Fibroblast of lung (primary cell): ENCODE data around the gene TSPAN19. TPM values are rescaled to one million over a fixed set of nuclear protein-coding genes. Genes with fewer than 3 reads are reported as not detected.

Source experiments
- DNase-seq, 2 donors: peaks; one replicate each; pipeline versions ENCODE4 v3.0.0 to v3.0.0-alpha.2; 2010; ENCODE audit warnings: low read depth in 2 of 2
- H2AFZ ChIP-seq: 2 replicates; pipeline ENCODE4 v1.5.1; 2012; ENCODE audit warnings: low read length, control low read depth, inconsistent platforms
- H3K27ac ChIP-seq: 2 replicates; pipeline ENCODE4 v1.5.1; 2011; ENCODE audit warnings: low read length, control low read depth; ENCODE audit not compliant: insufficient read depth
- H3K27me3 ChIP-seq: 2 replicates; pipeline ENCODE4 v1.5.1; 2011; ENCODE audit warnings: mild to moderate bottlenecking, low read length; ENCODE audit not compliant: control insufficient read depth, insufficient read depth
- H3K36me3 ChIP-seq: 2 replicates; pipeline ENCODE4 v1.5.1; 2011; ENCODE audit warnings: low read length; ENCODE audit not compliant: control insufficient read depth, insufficient read depth
- H3K4me1 ChIP-seq: 2 replicates; pipeline ENCODE4 v1.5.1; 2011; ENCODE audit warnings: low read length; ENCODE audit not compliant: control insufficient read depth, insufficient read depth; ENCODE audit errors: extremely low read depth
- H3K4me2 ChIP-seq: 2 replicates; pipeline ENCODE4 v1.5.1; 2011; ENCODE audit warnings: low read length, control low read depth; ENCODE audit not compliant: insufficient read depth; ENCODE audit errors: extremely low read depth
- H3K4me3 ChIP-seq, 4 experiments: fragments of 200-600 bp in 1 of 4; sonication (generic) in 1 of 4; replicated peaks in 1 of 4; 2 replicates each; pipeline ENCODE4 v1.5.1; 2011 to 2016; ENCODE audit warnings: low read length in 4 of 4, low read depth in 3 of 4, mild to moderate bottlenecking in 3 of 4, control low read depth in 2 of 4, inconsistent platforms in 1 of 4, mixed read lengths in 1 of 4; ENCODE audit not compliant: insufficient read depth in 1 of 4; ENCODE audit errors: control extremely low read depth in 1 of 4
- H3K79me2 ChIP-seq: 2 replicates; pipeline ENCODE4 v1.5.1; 2012; ENCODE audit warnings: mild to moderate bottlenecking, low read length, inconsistent platforms; ENCODE audit not compliant: control insufficient read depth, insufficient read depth
- H3K9ac ChIP-seq: 2 replicates; pipeline ENCODE4 v1.5.1; 2011; ENCODE audit warnings: mild to moderate bottlenecking, low read length, control low read depth; ENCODE audit not compliant: insufficient read depth
- H3K9me3 ChIP-seq: 2 replicates; pipeline ENCODE4 v1.5.1; 2012; ENCODE audit warnings: low read depth, low read length; ENCODE audit not compliant: control insufficient read depth, insufficient read depth
- H4K20me1 ChIP-seq: 2 replicates; pipeline ENCODE4 v1.5.1; 2011; ENCODE audit warnings: low read length; ENCODE audit not compliant: control insufficient read depth, insufficient read depth; ENCODE audit errors: extremely low read depth
- EZH2 ChIP-seq: IDR thresholded peaks from 2 replicates; pipeline ENCODE4 v1.5.1; 2012; ENCODE audit warnings: low read length, control low read depth, mild to moderate bottlenecking; ENCODE audit errors: missing control alignments
- polyA plus RNA-seq, 2 donors: library from polyadenylated mRNA; depleted of rRNA in 1 of 2; stranded (reverse) in 1 of 2; unstranded in 1 of 2; fragments of >200 nt; gene quantifications; 2 replicates each; pipeline ENCODE4 v1.2.1, GENCODE V29; 2011 to 2012; ENCODE audit warnings: missing spikeins in 1 of 2
- total RNA-seq: library from RNA; depleted of rRNA; stranded (reverse); fragments of >200 nt; gene quantifications from 2 replicates; pipeline ENCODE4 v1.2.1, GENCODE V29; 2014
- TF ChIP-seq, protein P1 (sequence below), 2 donors: IDR thresholded peaks in 1 of 2; conservative IDR thresholded peaks in 1 of 2; 1 replicate in 1 of 2; 2 replicates in 1 of 2; pipeline ENCODE4 v1.5.1; 2011 to 2012; ENCODE audit warnings: low read length in 2 of 2, control low read depth in 1 of 2, inconsistent platforms in 1 of 2, low read depth in 1 of 2, mild to moderate bottlenecking in 1 of 2

Gene TSPAN19
- total and polyA plus RNA-seq, 2 donors (not counting 1 experiment from before 2014, with no cell fraction given): not detected

DNA sequence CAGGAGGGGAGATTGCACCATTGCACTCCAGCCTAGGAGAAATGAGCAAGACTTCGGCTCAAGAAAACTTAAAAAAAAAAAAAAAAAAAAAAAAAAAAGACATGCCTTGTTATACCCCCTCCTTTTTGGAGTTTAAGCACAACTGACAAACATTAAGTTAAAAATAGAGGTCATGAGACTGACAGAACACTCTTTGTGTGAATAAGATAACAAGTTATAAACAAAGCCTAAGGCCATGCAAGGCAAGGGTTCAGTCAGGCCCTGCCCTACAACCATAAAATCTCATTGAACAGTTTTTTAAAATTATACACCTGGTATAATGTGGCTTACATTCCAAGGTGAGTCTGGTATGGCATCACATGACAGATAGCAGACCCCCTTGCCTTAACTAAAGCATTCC is 39.3 kb downstream of the TSPAN19 start:
- Histone ChIP-seq H3K4me3 (no peak overlapping the region), H3K36me3 (no peaks in the 10 kb centered on the region), H3K27me3 (no peaks in the 10 kb centered on the region), H3K79me2 (no peaks in the 10 kb centered on the region), H3K9ac (no peak overlapping the region), H4K20me1 (no peaks in the 10 kb centered on the region), H3K27ac (no peak overlapping the region), H3K9me3 (no peaks in the 10 kb centered on the region), H3K4me2 (no peak overlapping the region), H2AFZ (no peak overlapping the region), H3K4me1 (no peaks in the 10 kb centered on the region)
- TF ChIP-seq EZH2: no peak
- TF ChIP-seq, protein P1, sequence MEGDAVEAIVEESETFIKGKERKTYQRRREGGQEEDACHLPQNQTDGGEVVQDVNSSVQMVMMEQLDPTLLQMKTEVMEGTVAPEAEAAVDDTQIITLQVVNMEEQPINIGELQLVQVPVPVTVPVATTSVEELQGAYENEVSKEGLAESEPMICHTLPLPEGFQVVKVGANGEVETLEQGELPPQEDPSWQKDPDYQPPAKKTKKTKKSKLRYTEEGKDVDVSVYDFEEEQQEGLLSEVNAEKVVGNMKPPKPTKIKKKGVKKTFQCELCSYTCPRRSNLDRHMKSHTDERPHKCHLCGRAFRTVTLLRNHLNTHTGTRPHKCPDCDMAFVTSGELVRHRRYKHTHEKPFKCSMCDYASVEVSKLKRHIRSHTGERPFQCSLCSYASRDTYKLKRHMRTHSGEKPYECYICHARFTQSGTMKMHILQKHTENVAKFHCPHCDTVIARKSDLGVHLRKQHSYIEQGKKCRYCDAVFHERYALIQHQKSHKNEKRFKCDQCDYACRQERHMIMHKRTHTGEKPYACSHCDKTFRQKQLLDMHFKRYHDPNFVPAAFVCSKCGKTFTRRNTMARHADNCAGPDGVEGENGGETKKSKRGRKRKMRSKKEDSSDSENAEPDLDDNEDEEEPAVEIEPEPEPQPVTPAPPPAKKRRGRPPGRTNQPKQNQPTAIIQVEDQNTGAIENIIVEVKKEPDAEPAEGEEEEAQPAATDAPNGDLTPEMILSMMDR (conservative IDR thresholded peaks at IDR 0.05 in 1 of 2, IDR thresholded peaks at IDR 0.05 in 1 of 2; ENCODE audit: low read depth in 1 of 2, low read length in 2 of 2): no peak
- DNase-seq: no peak

DNA sequence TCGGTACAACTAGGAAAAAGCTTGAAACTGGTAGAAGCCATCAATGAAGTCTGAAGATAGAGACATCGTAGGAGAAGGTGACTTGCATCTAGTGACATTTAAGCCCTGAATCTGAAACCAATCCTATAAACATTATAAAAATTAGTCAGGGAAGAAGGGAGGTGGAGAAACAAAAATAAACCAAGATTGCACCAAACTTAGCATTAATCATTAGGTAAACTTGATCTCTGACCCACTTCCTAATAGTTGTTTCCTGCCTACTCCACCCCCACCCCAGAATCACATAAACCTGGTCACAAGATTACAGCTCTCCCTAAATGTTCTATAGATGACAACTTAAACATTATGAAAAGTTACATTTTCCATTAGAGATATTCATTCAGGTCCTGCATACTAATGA is 40.4 kb downstream of the TSPAN19 start:
- Histone ChIP-seq H3K27me3 (no peaks in the 10 kb centered on the region), H3K9me3 (no peaks in the 10 kb centered on the region), H3K79me2 (no peaks in the 10 kb centered on the region), H3K4me3 (no peak overlapping the region), H4K20me1 (no peaks in the 10 kb centered on the region), H2AFZ (no peak overlapping the region), H3K36me3 (no peaks in the 10 kb centered on the region), H3K4me1 (no peaks in the 10 kb centered on the region), H3K4me2 (no peak overlapping the region), H3K27ac (no peak overlapping the region), H3K9ac (no peak overlapping the region)
- no peak for TF ChIP-seq EZH2
- TF ChIP-seq, protein P1 (conservative IDR thresholded peaks at IDR 0.05 in 1 of 2, IDR thresholded peaks at IDR 0.05 in 1 of 2; ENCODE audit: low read depth in 1 of 2, low read length in 2 of 2): no peak
- peak in 1 of 2 donors; percentile 51 for DNase-seq

DNA sequence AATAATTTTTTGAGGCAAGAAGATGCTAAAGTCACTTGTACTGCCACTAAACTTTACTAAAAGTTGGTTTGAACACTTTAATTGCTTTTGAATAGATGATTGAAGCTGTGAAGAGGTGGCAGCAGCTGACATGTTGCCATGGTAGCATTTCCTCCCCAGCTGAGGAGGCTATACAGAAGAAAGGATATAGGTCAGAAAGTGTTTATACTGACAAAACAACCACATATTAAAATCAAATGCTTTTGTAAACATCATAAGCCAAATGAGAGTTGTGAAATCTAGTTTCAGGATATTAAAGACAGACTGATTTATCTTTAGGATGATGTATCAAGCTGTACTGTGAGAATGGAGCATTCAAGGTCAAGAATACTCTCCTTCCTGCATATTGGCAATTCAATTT is 41.7 kb downstream of the TSPAN19 start:
- DNase-seq: peak in 1 of 2 donors; percentile 75
- H3K4me2 ChIP-seq: no peak overlapping the region

More for the DNA sequence above, 41.7 kb downstream of the TSPAN19 start:
- Histone ChIP-seq H3K36me3 (no peaks in the 10 kb centered on the region), H3K27me3 (no peaks in the 10 kb centered on the region), H3K9me3 (no peaks in the 10 kb centered on the region), H3K27ac (no peak overlapping the region), H4K20me1 (no peaks in the 10 kb centered on the region), H3K9ac (no peak overlapping the region), H3K79me2 (no peaks in the 10 kb centered on the region), H3K4me1 (no peaks in the 10 kb centered on the region), H3K4me3 (no peak overlapping the region), H2AFZ (no peak overlapping the region)
- TF ChIP-seq EZH2: no peak
- TF ChIP-seq, protein P1 (conservative IDR thresholded peaks at IDR 0.05 in 1 of 2, IDR thresholded peaks at IDR 0.05 in 1 of 2; ENCODE audit: low read depth in 1 of 2, low read length in 2 of 2): no peak
